ENCODE results near the gene DRAXIN. TPM values are rescaled to one million over a fixed set of nuclear protein-coding genes. Genes with fewer than 3 reads are reported as not detected.

DRAXIN gene
- polyA plus RNA-seq, 1 of the 3 experiments (the other 2 are of a cell fraction) = 0.97 TPM

DNA sequence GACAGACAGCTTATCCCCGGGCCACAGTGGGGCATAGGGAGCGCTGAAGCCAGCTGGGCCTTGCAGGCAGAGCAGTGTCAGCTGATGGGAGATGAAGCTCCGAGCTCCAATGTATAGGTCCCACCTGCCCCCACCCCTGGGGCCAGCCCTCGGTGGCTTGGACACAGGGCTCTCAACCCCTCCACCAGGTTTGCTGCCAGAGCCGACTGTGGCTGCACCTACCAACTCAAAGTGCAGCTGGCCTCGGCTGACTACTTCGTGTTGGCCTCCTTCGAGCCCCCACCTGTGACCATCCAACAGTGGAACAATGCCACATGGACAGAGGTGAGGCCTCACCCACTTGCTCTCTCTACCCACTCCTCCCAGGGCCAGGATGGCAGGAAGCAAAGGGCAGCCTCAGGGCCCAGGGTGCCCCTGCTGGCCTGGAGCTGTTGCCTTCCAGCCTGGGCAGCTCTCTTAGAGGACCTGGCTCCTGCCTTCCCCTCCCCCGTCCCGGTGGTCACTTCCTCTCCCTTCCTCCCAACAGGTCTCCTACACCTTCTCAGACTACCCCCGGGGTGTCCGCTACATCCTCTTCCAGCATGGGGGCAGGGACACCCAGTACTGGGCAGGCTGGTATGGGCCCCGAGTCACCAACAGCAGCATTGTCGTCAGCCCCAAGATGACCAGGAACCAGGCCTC lies 18.3 kb upstream of the DRAXIN start:
- H2AFZ ChIP-seq (ENCODE audit: low read depth) = no peak overlapping the region
- no peak overlapping the region for H3K9ac ChIP-seq
- 0 out of 2 replicates have a peak, but pooled peaks cover 3% of the 10 kb centered on the region for H3K79me2 ChIP-seq (ENCODE audit: insufficient read depth)
- peaks cover 4 to 33% of the 10 kb centered on the region in 2 experiments for H3K36me3 ChIP-seq (replicated peaks in 1 of 2; ENCODE audit: control insufficient read depth in 1 of 2, insufficient read depth in 2 of 2, low read length in 1 of 2)
- no peak overlapping the region for H3K4me2 ChIP-seq
- H4K20me1 ChIP-seq (ENCODE audit: insufficient read depth) = no peaks in the 10 kb centered on the region
- no peak overlapping the region for H3K4me3 ChIP-seq (ENCODE audit: low read depth in 2 of 2, low read length in 1 of 2)
- no peaks in the 10 kb centered on the region for H3K4me1 ChIP-seq (ENCODE audit: control insufficient read depth in 1 of 2, insufficient read depth in 2 of 2, low read depth in 1 of 2, low read length in 1 of 2)
- H3F3A ChIP-seq (replicated peaks; ENCODE audit: insufficient read depth) = no peaks in the 10 kb centered on the region
- DNase-seq = no peak
- ChIA-PET CTCF (interaction anchor here (0.8 to 5.9 kb wide), 5 partner anchors 9 to 47 kb away, joined by 3 to 46 read pairs (median 8); partner anchors contain the start of gene FBXO6), POLR2A (interaction anchor here (0.9 kb wide), 1 partner anchor 9 kb away, joined by 3 read pairs; the partner anchor contains the start of gene FBXO6)
- H3K9me2 ChIP-seq = no peaks in the 10 kb centered on the region
- no peak overlapping the region for H3K27ac ChIP-seq (ENCODE audit: low read depth in 2 of 2, low read length in 1 of 2)
- no peaks in the 10 kb centered on the region for H3K9me3 ChIP-seq
- no peaks in the 10 kb centered on the region for H3K27me3 ChIP-seq (ENCODE audit: insufficient read depth)
- 97% methylated on average over 10 of the region's 14 CpGs for WGBS (ENCODE audit: low lambda C conversion rate)
- TF ChIP-seq TEAD4 (IDR thresholded peaks at IDR 0.05; ENCODE audit: borderline replicate concordance, insufficient read depth) = no peak
- TF ChIP-seq JUND (IDR thresholded peaks at IDR 0.05) = no peak
- no peak for TF ChIP-seq NRF1 (IDR thresholded peaks at IDR 0.05; ENCODE audit: low read depth, low read length)
- no peak for TF ChIP-seq FOSL2 (IDR thresholded peaks at IDR 0.05; ENCODE audit: borderline replicate concordance, low read depth)
- no peak for TF ChIP-seq CTCF (IDR thresholded peaks at IDR 0.05)
- no peak for TF ChIP-seq SMC3 (IDR thresholded peaks at IDR 0.05; ENCODE audit: low read depth, low read length)
- TF ChIP-seq SIN3A (IDR thresholded peaks at IDR 0.05; ENCODE audit: borderline replicate concordance, low read depth, low read length) = no peak
- no peak for TF ChIP-seq RAD21 (IDR thresholded peaks at IDR 0.05; ENCODE audit: low read length)
- TF ChIP-seq, protein P1, sequence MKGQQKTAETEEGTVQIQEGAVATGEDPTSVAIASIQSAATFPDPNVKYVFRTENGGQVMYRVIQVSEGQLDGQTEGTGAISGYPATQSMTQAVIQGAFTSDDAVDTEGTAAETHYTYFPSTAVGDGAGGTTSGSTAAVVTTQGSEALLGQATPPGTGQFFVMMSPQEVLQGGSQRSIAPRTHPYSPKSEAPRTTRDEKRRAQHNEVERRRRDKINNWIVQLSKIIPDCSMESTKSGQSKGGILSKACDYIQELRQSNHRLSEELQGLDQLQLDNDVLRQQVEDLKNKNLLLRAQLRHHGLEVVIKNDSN (IDR thresholded peaks at IDR 0.05; ENCODE audit: borderline replicate concordance, low read depth) = no peak
- TF ChIP-seq, protein P2, sequence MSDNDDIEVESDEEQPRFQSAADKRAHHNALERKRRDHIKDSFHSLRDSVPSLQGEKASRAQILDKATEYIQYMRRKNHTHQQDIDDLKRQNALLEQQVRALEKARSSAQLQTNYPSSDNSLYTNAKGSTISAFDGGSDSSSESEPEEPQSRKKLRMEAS (IDR thresholded peaks at IDR 0.05; ENCODE audit: low read depth) = no peak
- no peak for TF ChIP-seq GATA2 (CRISPR knock-in tag; IDR thresholded peaks at IDR 0.05)
- TF ChIP-seq RCOR1 (IDR thresholded peaks at IDR 0.05; ENCODE audit: low read length) = no peak
- no peak for TF ChIP-seq MEF2A (IDR thresholded peaks at IDR 0.05; ENCODE audit: borderline replicate concordance, low read depth)
- no peak for TF ChIP-seq TCF12 (IDR thresholded peaks at IDR 0.05)
- no peak for TF ChIP-seq RXRA (IDR thresholded peaks at IDR 0.05; ENCODE audit: borderline replicate concordance, low read depth)
- no peak for TF ChIP-seq TAF1 (IDR thresholded peaks at IDR 0.05; ENCODE audit: borderline replicate concordance, low read depth, low read length)
- no peak for TF ChIP-seq RFX5 (IDR thresholded peaks at IDR 0.05; ENCODE audit: low read length)
- no peak for TF ChIP-seq MXI1 (IDR thresholded peaks at IDR 0.05; ENCODE audit: low read depth, low read length)
- no peak for TF ChIP-seq FOXM1 (IDR thresholded peaks at IDR 0.05; ENCODE audit: low read depth)

Data from SK-N-SH (cell line).